Keratinocyte (primary cell): ENCODE measurements around the gene ITGBL1.

Experiments
- EZH2 ChIP-seq: IDR thresholded peaks from one replicate; pipeline ENCODE4 v1.6.1; 2012; ENCODE audit warnings: inconsistent platforms, mild to moderate bottlenecking, low read length, moderate library complexity
- TF ChIP-seq, protein P1 (sequence below), 3 experiments: IDR thresholded peaks in 1 of 3; conservative IDR thresholded peaks in 1 of 3; optimal IDR thresholded peaks in 1 of 3; 2 replicates in 2 of 3; 3 replicates in 1 of 3; pipeline versions ENCODE3 to v1.5.1; 2011; ENCODE audit warnings: low read length in 3 of 3, mild to moderate bottlenecking in 3 of 3, moderate library complexity in 2 of 3, control low read depth in 1 of 3, inconsistent platforms in 1 of 3; ENCODE audit not compliant: insufficient read depth in 2 of 3; ENCODE audit errors: extremely low read depth in 1 of 3

- TF ChIP-seq, protein P1, sequence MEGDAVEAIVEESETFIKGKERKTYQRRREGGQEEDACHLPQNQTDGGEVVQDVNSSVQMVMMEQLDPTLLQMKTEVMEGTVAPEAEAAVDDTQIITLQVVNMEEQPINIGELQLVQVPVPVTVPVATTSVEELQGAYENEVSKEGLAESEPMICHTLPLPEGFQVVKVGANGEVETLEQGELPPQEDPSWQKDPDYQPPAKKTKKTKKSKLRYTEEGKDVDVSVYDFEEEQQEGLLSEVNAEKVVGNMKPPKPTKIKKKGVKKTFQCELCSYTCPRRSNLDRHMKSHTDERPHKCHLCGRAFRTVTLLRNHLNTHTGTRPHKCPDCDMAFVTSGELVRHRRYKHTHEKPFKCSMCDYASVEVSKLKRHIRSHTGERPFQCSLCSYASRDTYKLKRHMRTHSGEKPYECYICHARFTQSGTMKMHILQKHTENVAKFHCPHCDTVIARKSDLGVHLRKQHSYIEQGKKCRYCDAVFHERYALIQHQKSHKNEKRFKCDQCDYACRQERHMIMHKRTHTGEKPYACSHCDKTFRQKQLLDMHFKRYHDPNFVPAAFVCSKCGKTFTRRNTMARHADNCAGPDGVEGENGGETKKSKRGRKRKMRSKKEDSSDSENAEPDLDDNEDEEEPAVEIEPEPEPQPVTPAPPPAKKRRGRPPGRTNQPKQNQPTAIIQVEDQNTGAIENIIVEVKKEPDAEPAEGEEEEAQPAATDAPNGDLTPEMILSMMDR (optimal IDR thresholded peaks at IDR 0.05 in 1 of 3, IDR thresholded peaks at IDR 0.05 in 1 of 3, conservative IDR thresholded peaks at IDR 0.05 in 1 of 3; ENCODE audit: extremely low read depth in 1 of 3, insufficient read depth in 2 of 3, low read length in 3 of 3): no peak
- TF ChIP-seq EZH2: no peak
Observed at GRCh38 chr13:101536079-101536478, 83.6 kb downstream of the ITGBL1 start.
